Esophagus (tissue), 2 donors: ENCODE data around the gene TAL1. TPM values are rescaled to one million over a fixed set of nuclear protein-coding genes. Genes with fewer than 3 reads are reported as not detected.

Experiments used
- H3K27ac ChIP-seq, 2 donors: one replicate each; pipeline ENCODE4 v1.5.1; 2013; ENCODE audit warnings: low read depth in 2 of 2, mild to moderate bottlenecking in 2 of 2, inconsistent platforms in 1 of 2, low read length in 1 of 2, moderate library complexity in 1 of 2
- H3K27me3 ChIP-seq, 2 donors: one replicate each; pipeline ENCODE4 v1.6.1; 2013; ENCODE audit warnings: low read length in 2 of 2, control low read depth in 1 of 2, mild to moderate bottlenecking in 1 of 2; ENCODE audit not compliant: insufficient read depth in 2 of 2, control insufficient read depth in 1 of 2
- H3K36me3 ChIP-seq, 2 donors: one replicate each; pipeline ENCODE4 v1.6.1; 2013; ENCODE audit warnings: low read length in 1 of 2; ENCODE audit not compliant: control insufficient read depth in 2 of 2, insufficient read depth in 2 of 2
- H3K4me1 ChIP-seq, 2 donors: one replicate each; pipeline ENCODE4 v1.6.1; 2013; ENCODE audit warnings: low read length in 1 of 2; ENCODE audit not compliant: control insufficient read depth in 2 of 2, insufficient read depth in 2 of 2
- H3K4me3 ChIP-seq, 2 donors: one replicate each; pipeline ENCODE4 v1.5.1; 2013; ENCODE audit warnings: low read length in 2 of 2, mild to moderate bottlenecking in 2 of 2, low read depth in 1 of 2, moderate library complexity in 1 of 2
- H3K9me3 ChIP-seq, 2 donors: one replicate each; pipeline ENCODE4 v1.6.1; 2013; ENCODE audit warnings: mild to moderate bottlenecking in 2 of 2, low read depth in 1 of 2, low read length in 1 of 2, moderate library complexity in 1 of 2; ENCODE audit not compliant: control insufficient read depth in 2 of 2, insufficient read depth in 1 of 2
- WGBS, 2 donors: extraction: QIAGEN DNeasy Blood & Tissue Kit; methylation state at CpG; one replicate each; pipeline ENCODE4 v1.1.7; 2013; 5-methylcytosine and 5-hydroxymethylcytosine counted together
- polyA plus RNA-seq, 2 donors: library from polyadenylated mRNA; stranded (reverse); fragments of 200-250 nt; gene quantifications; one replicate each; pipeline ENCODE4 v1.2.3, GENCODE V29; 2013
- donor health status: healthy with polysubstance abuse.
- donor health status: Bipolar disorder and iron deficiency.

TAL1 gene
- polyA plus RNA-seq, 2 donors: 0.82 to 1.1 TPM

DNA sequence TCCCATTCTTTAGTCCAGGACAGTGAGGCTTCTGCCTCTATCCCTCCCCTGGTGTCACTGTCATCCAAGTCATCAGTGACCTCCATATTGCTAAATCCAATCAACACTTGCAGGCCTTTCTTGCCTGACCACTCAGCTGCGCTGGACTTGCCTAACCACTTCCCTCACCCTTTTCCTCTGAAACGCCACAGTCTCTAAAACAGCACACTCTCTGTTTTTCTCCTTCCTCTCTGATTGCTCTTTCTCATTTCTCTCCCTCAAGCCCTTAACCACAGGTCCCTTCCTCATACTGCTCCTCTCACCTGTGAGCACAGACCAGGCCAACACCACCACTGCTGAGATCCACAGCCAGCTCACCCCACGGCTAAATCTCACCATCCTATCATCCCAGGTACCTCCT is 17.5 kb downstream of the TAL1 start:
- H3K36me3 ChIP-seq: no peaks in the 10 kb centered on the region
- H3K27ac ChIP-seq: no peak overlapping the region
- H3K4me3 ChIP-seq: no peak overlapping the region
- whole genome bisulfite sequencing, 2 donors: 61 to 66% methylated on average over 3 of the region's 3 CpGs
- no peaks in the 10 kb centered on the region for H3K9me3 ChIP-seq
- H3K4me1 ChIP-seq: no peaks in the 10 kb centered on the region
- no peaks in the 10 kb centered on the region for H3K27me3 ChIP-seq

DNA sequence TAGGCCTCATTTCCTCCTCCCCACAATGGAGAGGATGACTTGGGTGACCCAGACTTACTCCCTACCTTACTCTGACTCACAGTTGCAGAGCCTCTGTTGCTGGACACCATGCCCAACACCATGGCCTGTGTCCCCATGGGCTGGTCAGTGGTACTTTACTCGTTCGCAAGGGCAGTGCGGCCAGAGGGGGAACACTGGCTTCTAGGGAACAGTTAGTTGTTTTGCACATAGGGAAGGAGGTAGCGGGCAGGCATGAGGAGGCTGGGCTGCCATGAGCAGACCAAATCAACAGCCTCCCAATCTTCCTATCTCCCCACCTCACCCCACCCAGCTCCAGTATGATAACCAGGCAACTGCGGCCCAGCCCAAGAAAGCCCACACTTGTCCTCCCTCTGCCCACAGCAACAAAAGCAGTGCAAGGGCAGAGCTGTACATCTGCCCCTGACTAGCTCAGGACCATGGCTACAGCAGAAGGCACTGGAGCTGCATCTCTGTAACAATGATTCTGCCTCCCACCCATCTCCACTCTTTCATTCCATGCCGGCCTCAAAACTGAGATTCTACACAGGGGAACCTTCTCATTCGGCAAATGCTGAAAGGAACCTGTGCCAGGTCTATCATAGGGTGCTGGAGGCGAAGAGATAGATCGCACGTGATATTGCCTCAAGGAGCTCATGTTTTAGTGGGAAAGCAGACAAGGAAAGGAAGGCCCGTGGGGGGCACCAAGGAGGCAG is 18.6 kb downstream of the TAL1 start:
- Histone ChIP-seq H3K27ac (no peak overlapping the region), H3K36me3 (no peaks in the 10 kb centered on the region), H3K4me3 (no peak overlapping the region), H3K27me3 (no peaks in the 10 kb centered on the region), H3K4me1 (no peaks in the 10 kb centered on the region), H3K9me3 (no peaks in the 10 kb centered on the region)
- 65 to 77% methylated on average over 11 of the region's 11 CpGs for WGBS, 2 donors

- Histone ChIP-seq H3K36me3 (no peaks in the 10 kb centered on the region), H3K27me3 (no peaks in the 10 kb centered on the region), H3K4me3 (no peak overlapping the region), H3K9me3 (no peaks in the 10 kb centered on the region), H3K27ac (no peak overlapping the region), H3K4me1 (no peaks in the 10 kb centered on the region)
- WGBS, 2 donors: 71 to 86% methylated on average over 4 of the region's 4 CpGs
These were observed 19.3 kb downstream of the TAL1 start for GRCh38 chr1:47212636-47213229.

DNA sequence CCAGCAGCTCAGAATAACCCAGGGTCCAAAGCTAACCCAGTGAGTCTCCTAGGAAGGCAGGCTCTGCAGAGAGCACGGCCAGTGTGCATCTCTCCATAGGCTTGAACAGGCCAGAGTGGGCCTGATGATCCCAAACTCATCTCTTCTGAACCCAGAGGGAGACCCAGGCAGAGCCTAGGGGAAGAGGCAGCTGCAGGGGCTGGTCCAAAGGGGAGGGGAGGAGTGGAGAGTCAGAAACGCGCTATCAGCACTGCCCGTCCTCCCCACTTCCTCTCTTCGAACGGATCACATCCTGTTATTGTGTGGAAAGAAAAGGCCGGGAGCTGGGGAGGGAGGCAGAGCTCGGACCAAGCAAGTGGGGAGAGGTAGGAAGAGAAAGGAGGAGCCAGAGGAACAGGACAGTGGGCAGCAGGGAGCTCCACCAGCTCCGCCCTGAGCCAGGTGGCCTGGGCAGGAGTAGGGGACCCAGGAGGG is 20.2 kb downstream of the TAL1 start:
- Histone ChIP-seq H3K4me1 (no peaks in the 10 kb centered on the region), H3K9me3 (no peaks in the 10 kb centered on the region), H3K4me3 (no peak overlapping the region), H3K27ac (no peak overlapping the region), H3K27me3 (no peaks in the 10 kb centered on the region), H3K36me3 (no peaks in the 10 kb centered on the region)
- 67 to 69% methylated on average over 9 of the region's 9 CpGs for WGBS, 2 donors

DNA sequence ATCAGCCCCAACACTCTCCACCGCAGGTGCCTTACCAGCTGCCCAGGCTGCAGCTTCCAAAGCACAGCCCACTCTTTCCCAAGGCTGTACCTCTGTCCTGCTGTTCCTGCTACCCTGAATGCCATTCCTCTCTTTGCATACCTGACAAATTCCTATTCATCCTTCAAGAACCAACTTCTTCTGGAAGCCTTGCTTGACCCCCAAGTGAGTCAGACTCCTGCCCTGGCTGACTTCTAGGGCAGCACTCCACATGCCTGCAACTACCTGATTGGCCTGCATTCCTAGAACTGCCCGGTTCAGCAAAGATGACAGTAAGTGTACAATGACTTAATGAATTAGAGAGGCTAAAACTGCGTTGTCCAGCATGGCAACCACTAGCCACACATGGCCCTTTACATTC is 21.4 kb downstream of the TAL1 start:
- WGBS, 2 donors: 72 to 75% methylated on average over 3 of the region's 3 CpGs
- Histone ChIP-seq H3K9me3 (no peaks in the 10 kb centered on the region), H3K27ac (no peak overlapping the region), H3K4me1 (no peaks in the 10 kb centered on the region), H3K36me3 (no peaks in the 10 kb centered on the region), H3K4me3 (no peak overlapping the region), H3K27me3 (no peaks in the 10 kb centered on the region)

DNA sequence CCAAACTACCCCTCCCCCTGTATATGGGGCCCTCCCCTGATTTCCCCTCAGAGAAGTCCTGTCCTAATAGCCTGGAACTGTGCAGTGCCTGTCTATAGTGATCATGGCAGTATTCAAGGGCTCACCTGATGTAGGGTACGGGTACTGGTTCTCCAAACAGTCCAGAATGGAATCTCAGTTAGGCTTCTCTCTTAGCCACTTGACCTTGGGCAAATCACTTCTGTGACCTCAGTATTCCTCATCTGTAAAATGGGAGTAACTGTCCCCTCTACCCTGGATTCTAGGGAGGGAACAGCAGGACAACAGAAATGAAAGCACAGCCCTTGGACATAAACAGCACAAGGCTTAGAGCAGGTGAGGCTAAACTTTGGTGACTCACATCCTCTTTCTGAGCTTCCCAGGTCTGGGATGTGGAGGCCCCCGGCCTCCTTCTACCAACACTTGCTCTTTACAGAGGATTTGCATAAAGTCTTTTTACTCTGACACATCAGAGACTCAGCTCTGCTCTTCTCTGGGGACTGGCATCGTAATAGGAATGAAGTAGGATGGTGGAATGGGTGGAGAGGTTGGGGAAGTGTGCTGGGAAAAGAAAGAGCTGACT is 22.2 kb downstream of the TAL1 start:
- no peak overlapping the region for H3K4me3 ChIP-seq
- no peaks in the 10 kb centered on the region for H3K9me3 ChIP-seq
- no peaks in the 10 kb centered on the region for H3K36me3 ChIP-seq
- no peaks in the 10 kb centered on the region for H3K4me1 ChIP-seq
- WGBS, 2 donors: 51 to 74% methylated on average over 3 of the region's 3 CpGs
- H3K27ac ChIP-seq: no peak overlapping the region
- no peaks in the 10 kb centered on the region for H3K27me3 ChIP-seq

DNA sequence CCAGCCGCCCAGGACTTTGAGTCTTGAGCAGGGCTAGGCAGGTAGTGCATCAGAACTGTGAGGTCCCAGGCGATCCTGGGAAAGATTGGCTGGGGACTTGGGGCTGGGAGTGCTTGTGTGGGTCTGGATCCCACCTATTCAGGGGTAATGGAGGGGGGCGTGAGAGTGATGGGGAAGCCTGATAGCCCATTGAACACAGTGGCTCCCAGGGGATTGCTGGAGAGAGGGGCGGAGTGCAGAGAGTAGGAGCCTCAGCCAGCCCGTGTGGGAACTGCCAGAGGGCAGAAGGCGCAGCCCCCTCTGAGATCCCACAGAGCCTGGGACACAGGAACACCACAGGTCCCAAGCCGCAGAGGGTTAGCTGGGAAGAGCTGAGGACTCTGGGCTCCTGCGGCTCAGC is 22.9 kb downstream of the TAL1 start:
- H3K27me3 ChIP-seq: no peaks in the 10 kb centered on the region
- no peaks in the 10 kb centered on the region for H3K36me3 ChIP-seq
- H3K9me3 ChIP-seq: no peaks in the 10 kb centered on the region
- WGBS, 2 donors: 58 to 63% methylated on average over 8 of the region's 8 CpGs
- no peaks in the 10 kb centered on the region for H3K4me1 ChIP-seq
- no peak overlapping the region for H3K27ac ChIP-seq
- H3K4me3 ChIP-seq: no peak overlapping the region

DNA sequence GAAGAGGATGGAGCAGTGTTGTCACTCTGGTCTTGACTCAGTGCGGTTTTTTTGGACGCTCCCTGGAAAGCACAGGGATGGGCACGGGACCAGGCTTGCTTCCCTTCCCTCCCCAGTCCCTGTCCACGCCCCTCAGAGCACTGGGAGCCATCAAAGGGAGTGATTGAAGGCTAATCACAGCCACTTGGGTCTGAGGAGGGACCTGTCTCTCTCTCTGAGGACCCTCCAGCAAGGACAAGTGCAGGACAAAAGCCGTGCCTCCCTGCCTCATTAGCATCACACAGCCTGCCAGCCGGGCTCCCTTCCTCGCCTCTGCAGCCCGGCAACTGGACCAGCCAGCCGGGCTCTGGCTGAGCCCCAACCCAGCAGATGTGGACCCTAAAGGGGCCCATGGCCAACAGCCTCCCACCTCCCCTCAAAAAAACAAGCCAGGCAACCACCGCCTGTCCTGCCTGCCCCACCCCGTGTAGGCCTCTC is 23.6 kb downstream of the TAL1 start:
- Histone ChIP-seq H3K4me1 (no peaks in the 10 kb centered on the region), H3K9me3 (no peaks in the 10 kb centered on the region), H3K27me3 (no peaks in the 10 kb centered on the region), H3K27ac (no peak overlapping the region), H3K4me3 (no peak overlapping the region), H3K36me3 (no peaks in the 10 kb centered on the region)
- 46 to 49% methylated on average over 11 of the region's 11 CpGs for WGBS, 2 donors

DNA sequence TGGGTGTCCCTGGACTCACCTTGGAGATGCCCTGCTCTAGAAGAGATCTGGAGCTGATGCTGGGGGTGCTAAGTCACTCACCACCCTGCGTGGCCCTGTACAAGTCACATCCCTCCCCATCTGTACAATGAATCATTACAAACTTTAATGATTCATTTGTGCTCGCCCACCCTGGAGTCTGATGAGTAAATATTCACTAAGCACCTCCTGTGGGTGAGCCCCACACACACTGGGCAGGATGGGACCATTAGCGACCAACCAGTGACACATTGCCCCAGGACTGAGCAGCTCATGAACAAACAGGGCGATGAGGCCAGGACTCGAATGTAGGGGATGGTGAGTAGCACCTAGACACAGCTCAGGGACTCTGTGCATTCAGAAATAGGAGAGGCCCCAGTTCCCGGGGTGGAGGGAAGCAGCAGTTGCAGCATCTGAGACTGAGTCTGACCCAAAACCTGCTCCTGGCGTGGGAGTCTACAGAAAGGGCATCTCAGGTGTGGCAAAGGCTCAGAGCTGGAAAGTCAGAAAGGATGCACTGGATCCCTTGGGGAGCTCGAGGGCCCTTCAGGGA is 24.1 kb downstream of the TAL1 start:
- 57 to 62% methylated on average over 8 of the region's 8 CpGs for WGBS, 2 donors
- Histone ChIP-seq H3K9me3 (no peaks in the 10 kb centered on the region), H3K27me3 (no peaks in the 10 kb centered on the region), H3K36me3 (no peaks in the 10 kb centered on the region), H3K27ac (no peak overlapping the region), H3K4me1 (no peaks in the 10 kb centered on the region), H3K4me3 (no peak overlapping the region)
